ENCODE data around the gene ARL8A. TPM values are rescaled to one million over a fixed set of nuclear protein-coding genes. Genes with fewer than 3 reads are reported as not detected.

Gene ARL8A
- total and polyA plus RNA-seq, 4 donors: 8.4 to 25.7 (median 20.2) TPM

DNA sequence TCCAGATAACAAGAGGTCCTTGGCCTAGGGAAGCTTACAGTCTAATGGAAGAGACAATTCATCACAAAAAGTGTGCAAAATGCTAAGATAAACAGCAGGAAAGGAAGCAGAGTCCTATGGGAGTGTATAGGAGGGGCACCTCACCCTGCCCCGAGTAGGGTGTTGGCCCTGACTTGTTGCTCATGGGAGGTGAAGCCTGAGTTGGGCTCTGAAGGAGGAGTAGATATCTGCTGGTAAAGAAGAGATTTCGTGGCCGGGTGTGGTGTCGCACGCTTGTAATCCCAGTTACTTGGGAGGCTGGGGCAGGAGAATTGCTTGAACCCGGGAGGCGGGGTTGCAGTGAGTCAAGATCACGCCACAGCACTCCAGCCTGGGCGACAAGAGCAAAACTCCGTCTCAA lies 40.5 kb downstream of the ARL8A start:
- DNase-seq (ENCODE audit: low spot score): no peak
- H3K4me1 ChIP-seq (ENCODE audit: control insufficient read depth in 4 of 4, insufficient read depth in 4 of 4, low read length in 3 of 4): peaks cover 14 to 25% (median 17%) of the 10 kb centered on the region in 4 donors
- 91% methylated on average over 10 of the region's 10 CpGs for WGBS
- H3K4me3 ChIP-seq (ENCODE audit: low read depth in 1 of 3, low read length in 3 of 3): no peak overlapping the region
- TF ChIP-seq, protein P1, sequence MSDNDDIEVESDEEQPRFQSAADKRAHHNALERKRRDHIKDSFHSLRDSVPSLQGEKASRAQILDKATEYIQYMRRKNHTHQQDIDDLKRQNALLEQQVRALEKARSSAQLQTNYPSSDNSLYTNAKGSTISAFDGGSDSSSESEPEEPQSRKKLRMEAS (IDR thresholded peaks at IDR 0.05): no peak
- no peak for TF ChIP-seq GABPA (IDR thresholded peaks at IDR 0.05 in 1 of 2, conservative IDR thresholded peaks at IDR 0.05 in 1 of 2)
- TF ChIP-seq RXRA (IDR thresholded peaks at IDR 0.05): no peak
- TF ChIP-seq FOXA1 (IDR thresholded peaks at IDR 0.05): no peak
- TF ChIP-seq FOXA2 (IDR thresholded peaks at IDR 0.05): no peak
- no peak for TF ChIP-seq RAD21 (IDR thresholded peaks at IDR 0.05)
- no peak for TF ChIP-seq HNF4A (conservative IDR thresholded peaks at IDR 0.05)
- TF ChIP-seq HNF4G (IDR thresholded peaks at IDR 0.05): no peak
- TF ChIP-seq, protein P2, sequence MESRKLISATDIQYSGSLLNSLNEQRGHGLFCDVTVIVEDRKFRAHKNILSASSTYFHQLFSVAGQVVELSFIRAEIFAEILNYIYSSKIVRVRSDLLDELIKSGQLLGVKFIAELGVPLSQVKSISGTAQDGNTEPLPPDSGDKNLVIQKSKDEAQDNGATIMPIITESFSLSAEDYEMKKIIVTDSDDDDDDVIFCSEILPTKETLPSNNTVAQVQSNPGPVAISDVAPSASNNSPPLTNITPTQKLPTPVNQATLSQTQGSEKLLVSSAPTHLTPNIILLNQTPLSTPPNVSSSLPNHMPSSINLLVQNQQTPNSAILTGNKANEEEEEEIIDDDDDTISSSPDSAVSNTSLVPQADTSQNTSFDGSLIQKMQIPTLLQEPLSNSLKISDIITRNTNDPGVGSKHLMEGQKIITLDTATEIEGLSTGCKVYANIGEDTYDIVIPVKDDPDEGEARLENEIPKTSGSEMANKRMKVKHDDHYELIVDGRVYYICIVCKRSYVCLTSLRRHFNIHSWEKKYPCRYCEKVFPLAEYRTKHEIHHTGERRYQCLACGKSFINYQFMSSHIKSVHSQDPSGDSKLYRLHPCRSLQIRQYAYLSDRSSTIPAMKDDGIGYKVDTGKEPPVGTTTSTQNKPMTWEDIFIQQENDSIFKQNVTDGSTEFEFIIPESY (IDR thresholded peaks at IDR 0.05): no peak
- no peak for TF ChIP-seq YY1 (IDR thresholded peaks at IDR 0.05)
- TF ChIP-seq JUND (IDR thresholded peaks at IDR 0.05): no peak
- TF ChIP-seq TAF1 (conservative IDR thresholded peaks at IDR 0.05): no peak
- TF ChIP-seq, protein P3, sequence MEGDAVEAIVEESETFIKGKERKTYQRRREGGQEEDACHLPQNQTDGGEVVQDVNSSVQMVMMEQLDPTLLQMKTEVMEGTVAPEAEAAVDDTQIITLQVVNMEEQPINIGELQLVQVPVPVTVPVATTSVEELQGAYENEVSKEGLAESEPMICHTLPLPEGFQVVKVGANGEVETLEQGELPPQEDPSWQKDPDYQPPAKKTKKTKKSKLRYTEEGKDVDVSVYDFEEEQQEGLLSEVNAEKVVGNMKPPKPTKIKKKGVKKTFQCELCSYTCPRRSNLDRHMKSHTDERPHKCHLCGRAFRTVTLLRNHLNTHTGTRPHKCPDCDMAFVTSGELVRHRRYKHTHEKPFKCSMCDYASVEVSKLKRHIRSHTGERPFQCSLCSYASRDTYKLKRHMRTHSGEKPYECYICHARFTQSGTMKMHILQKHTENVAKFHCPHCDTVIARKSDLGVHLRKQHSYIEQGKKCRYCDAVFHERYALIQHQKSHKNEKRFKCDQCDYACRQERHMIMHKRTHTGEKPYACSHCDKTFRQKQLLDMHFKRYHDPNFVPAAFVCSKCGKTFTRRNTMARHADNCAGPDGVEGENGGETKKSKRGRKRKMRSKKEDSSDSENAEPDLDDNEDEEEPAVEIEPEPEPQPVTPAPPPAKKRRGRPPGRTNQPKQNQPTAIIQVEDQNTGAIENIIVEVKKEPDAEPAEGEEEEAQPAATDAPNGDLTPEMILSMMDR (IDR thresholded peaks at IDR 0.05; ENCODE audit: low read depth, low read length, missing input control): no peak
- TF ChIP-seq EGR1 (IDR thresholded peaks at IDR 0.05; ENCODE audit: low read depth in 2 of 2): no peak
- TF ChIP-seq, protein P4, sequence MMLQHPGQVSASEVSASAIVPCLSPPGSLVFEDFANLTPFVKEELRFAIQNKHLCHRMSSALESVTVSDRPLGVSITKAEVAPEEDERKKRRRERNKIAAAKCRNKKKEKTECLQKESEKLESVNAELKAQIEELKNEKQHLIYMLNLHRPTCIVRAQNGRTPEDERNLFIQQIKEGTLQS (IDR thresholded peaks at IDR 0.05): no peak
- TF ChIP-seq, protein P5, sequence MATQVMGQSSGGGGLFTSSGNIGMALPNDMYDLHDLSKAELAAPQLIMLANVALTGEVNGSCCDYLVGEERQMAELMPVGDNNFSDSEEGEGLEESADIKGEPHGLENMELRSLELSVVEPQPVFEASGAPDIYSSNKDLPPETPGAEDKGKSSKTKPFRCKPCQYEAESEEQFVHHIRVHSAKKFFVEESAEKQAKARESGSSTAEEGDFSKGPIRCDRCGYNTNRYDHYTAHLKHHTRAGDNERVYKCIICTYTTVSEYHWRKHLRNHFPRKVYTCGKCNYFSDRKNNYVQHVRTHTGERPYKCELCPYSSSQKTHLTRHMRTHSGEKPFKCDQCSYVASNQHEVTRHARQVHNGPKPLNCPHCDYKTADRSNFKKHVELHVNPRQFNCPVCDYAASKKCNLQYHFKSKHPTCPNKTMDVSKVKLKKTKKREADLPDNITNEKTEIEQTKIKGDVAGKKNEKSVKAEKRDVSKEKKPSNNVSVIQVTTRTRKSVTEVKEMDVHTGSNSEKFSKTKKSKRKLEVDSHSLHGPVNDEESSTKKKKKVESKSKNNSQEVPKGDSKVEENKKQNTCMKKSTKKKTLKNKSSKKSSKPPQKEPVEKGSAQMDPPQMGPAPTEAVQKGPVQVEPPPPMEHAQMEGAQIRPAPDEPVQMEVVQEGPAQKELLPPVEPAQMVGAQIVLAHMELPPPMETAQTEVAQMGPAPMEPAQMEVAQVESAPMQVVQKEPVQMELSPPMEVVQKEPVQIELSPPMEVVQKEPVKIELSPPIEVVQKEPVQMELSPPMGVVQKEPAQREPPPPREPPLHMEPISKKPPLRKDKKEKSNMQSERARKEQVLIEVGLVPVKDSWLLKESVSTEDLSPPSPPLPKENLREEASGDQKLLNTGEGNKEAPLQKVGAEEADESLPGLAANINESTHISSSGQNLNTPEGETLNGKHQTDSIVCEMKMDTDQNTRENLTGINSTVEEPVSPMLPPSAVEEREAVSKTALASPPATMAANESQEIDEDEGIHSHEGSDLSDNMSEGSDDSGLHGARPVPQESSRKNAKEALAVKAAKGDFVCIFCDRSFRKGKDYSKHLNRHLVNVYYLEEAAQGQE (IDR thresholded peaks at IDR 0.05): no peak
- no peak overlapping the region for H3K9ac ChIP-seq (ENCODE audit: low read depth in 1 of 2, low read length in 2 of 2)
- H3K9me3 ChIP-seq (ENCODE audit: control insufficient read depth in 4 of 4, low read length in 3 of 4): no peaks in the 10 kb centered on the region
- no peaks in the 10 kb centered on the region for H3K36me3 ChIP-seq (ENCODE audit: control insufficient read depth in 4 of 4, insufficient read depth in 3 of 4, low read depth in 1 of 4, low read length in 3 of 4)
- H3K27ac ChIP-seq (ENCODE audit: low read depth in 1 of 2, low read length in 2 of 2): no peak overlapping the region
- no peaks in the 10 kb centered on the region for H3K27me3 ChIP-seq (ENCODE audit: control insufficient read depth in 4 of 4, insufficient read depth in 4 of 4, low read length in 3 of 4)

DNA sequence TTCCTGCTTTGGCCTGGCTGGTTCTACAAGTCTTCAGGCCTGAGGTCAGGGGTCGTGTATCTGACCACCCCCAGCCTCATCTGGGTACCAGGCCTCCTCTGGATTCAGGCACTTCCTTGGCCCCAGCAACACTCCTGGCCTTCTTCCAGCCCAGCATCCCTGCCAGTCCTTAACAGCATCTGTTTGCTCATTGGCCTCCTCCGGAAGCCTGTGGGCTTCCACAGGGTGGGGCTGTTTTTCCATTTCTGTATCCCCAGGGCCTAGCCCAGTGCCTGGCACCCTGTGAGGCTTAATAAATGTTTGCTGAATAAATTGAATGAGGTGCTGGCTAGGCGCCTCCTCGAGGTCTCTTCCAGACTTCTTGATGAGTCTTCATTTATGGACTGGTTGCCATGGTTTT lies 43.4 kb downstream of the ARL8A start:
- no peak for TF ChIP-seq EGR1 (IDR thresholded peaks at IDR 0.05; ENCODE audit: low read depth in 2 of 2)
- no peak for TF ChIP-seq RXRA (IDR thresholded peaks at IDR 0.05)
- TF ChIP-seq, protein P4 (IDR thresholded peaks at IDR 0.05): no peak
- no peak for TF ChIP-seq NR2F2 (IDR thresholded peaks at IDR 0.05)
- no peak for TF ChIP-seq YY1 (IDR thresholded peaks at IDR 0.05)
- no peak for TF ChIP-seq GABPA (IDR thresholded peaks at IDR 0.05 in 1 of 2, conservative IDR thresholded peaks at IDR 0.05 in 1 of 2)
- no peak for TF ChIP-seq RAD21 (IDR thresholded peaks at IDR 0.05)
- no peak for TF ChIP-seq SP1 (IDR thresholded peaks at IDR 0.05)
- no peak for TF ChIP-seq FOXA1 (IDR thresholded peaks at IDR 0.05)
- TF ChIP-seq, protein P5 (IDR thresholded peaks at IDR 0.05): no peak
- TF ChIP-seq JUND (IDR thresholded peaks at IDR 0.05): no peak
- no peak for TF ChIP-seq HNF4A (conservative IDR thresholded peaks at IDR 0.05)
- Histone ChIP-seq H3K9ac (ENCODE audit: low read depth in 1 of 2, low read length in 2 of 2) (no peak overlapping the region), H3K36me3 (ENCODE audit: control insufficient read depth in 4 of 4, insufficient read depth in 3 of 4, low read depth in 1 of 4, low read length in 3 of 4) (no peaks in the 10 kb centered on the region), H3K27me3 (ENCODE audit: control insufficient read depth in 4 of 4, insufficient read depth in 4 of 4, low read length in 3 of 4) (no peaks in the 10 kb centered on the region), H3K4me3 (ENCODE audit: low read depth in 1 of 3, low read length in 3 of 3) (no peak overlapping the region), H3K4me1 (ENCODE audit: control insufficient read depth in 4 of 4, insufficient read depth in 4 of 4, low read length in 3 of 4) (no peaks in the 10 kb centered on the region), H3K9me3 (ENCODE audit: control insufficient read depth in 4 of 4, low read length in 3 of 4) (no peaks in the 10 kb centered on the region), H3K27ac (ENCODE audit: low read depth in 1 of 2, low read length in 2 of 2) (no peak overlapping the region)
- WGBS: 65% methylated on average over 4 of the region's 4 CpGs
- no peak for DNase-seq (ENCODE audit: low spot score)
